ENCODE data around the gene ATP6V0E1. TPM values are rescaled to one million over a fixed set of nuclear protein-coding genes. Genes with fewer than 3 reads are reported as not detected.
A peak's percentile ranks its signal among the peaks of the same experiment; 100 is the strongest.

The ATP6V0E1 gene
- total RNA-seq, 1 experiment from 2014 or later = 84.6 TPM

DNA sequence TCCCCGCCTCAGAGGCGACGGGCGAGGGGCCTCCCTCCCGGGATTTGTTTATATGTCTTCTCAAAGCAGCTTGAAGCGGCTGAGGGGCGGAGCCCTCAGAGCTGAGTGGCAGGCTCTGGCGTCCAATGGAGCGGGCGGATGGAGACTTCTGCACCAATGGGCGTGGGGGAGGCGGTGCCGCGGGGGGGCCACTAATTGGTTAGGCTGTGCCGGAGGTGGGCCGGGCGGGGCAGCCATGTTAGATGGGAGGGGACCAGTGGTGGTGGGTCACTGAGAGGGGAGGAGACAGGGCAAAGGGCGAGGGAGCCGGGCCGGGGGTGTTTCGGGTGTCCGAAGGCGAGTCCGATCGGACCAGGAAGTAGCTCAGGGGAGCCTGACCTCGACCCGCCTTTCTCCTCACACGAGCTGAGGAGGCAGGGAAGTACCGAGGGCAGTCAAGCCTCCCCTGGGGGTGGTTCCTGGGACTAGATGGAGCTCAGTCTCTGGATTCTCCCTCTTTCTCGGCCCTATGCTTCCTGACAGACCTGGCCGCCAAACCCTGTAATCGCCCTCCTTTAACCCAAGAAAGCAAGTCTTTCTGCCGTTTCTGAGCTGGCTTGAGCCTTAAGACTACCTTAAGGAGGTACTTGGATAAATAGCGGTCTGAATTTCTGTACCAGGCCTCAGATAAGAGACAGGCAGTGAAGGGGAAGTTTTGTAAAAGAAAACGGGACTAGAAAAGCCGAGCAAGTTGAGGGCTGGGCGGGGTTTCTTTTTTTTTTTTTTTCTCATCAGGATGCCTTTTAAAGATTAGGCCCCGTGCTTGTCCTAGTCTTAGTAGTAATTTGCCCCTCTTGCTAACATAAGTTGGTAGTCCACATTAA, 73.7 kb downstream of the ATP6V0E1 start:
- Histone ChIP-seq H3K9ac (ENCODE audit: low read length) (peak overlapping the region; percentile 67), H3K27ac (ENCODE audit: low read depth, low read length) (peak overlapping the region; percentile 65), H3K4me2 (ENCODE audit: low read length) (peak overlapping the region; percentile 92), H2AFZ (ENCODE audit: low read depth, low read length, poor library complexity, severe bottlenecking) (peak overlapping the region; percentile 58), H3K27me3 (ENCODE audit: insufficient read depth, low read length) (no peaks in the 10 kb centered on the region), H3K4me3 (replicated peaks in 1 of 2; ENCODE audit: low read depth in 1 of 2, low read length in 2 of 2) (peak overlapping the region; percentile 64 to 72), H3K79me2 (ENCODE audit: insufficient read depth, low read length) (no peaks in the 10 kb centered on the region), H4K20me1 (ENCODE audit: insufficient read depth) (no peaks in the 10 kb centered on the region), H3K9me3 (ENCODE audit: control insufficient read depth in 1 of 2, insufficient read depth in 1 of 2, low read depth in 1 of 2, low read length in 2 of 2) (no peaks in the 10 kb centered on the region), H3K9me2 (ENCODE audit: insufficient read depth) (no peaks in the 10 kb centered on the region), H3K36me3 (ENCODE audit: control insufficient read depth in 1 of 2, insufficient read depth in 2 of 2, low read length in 2 of 2) (no peaks in the 10 kb centered on the region), H3K4me1 (ENCODE audit: control insufficient read depth in 1 of 2, insufficient read depth in 2 of 2, low read length in 2 of 2) (peaks cover 11 to 18% of the 10 kb centered on the region in 2 experiments)
- ChIA-PET POLR2A (interaction anchor here (0.9 to 1.5 kb wide), 3 partner anchors 9 to 99 kb away, joined by 3 to 6 read pairs (median 3); partner anchors contain the start of gene ATP6V0E1), RAD21 (ENCODE audit: low non-redundant PET in 1 of 2, low total read pairs in 2 of 2, uncharacterized antibody in 2 of 2, unreplicated experiment in 2 of 2) (no interaction called here), CTCF (interaction anchor here (0.9 to 1.0 kb wide), 3 partner anchors 15 to 74 kb away, joined by 3 to 4 read pairs (median 3); partner anchors contain the start of gene ATP6V0E1)
- peak; percentile 89 for ATAC-seq
- TF ChIP-seq JUND (IDR thresholded peaks at IDR 0.05) (no peak), SP1 (IDR thresholded peaks at IDR 0.05; ENCODE audit: low read depth) (peak; percentile 99), YY1 (IDR thresholded peaks at IDR 0.05; ENCODE audit: extremely low read depth, insufficient replicate concordance, low read depth, low read length) (peak; percentile 92), POLR2AphosphoS5 (IDR thresholded peaks at IDR 0.05; ENCODE audit: low read depth, low read length) (peak; percentile 65), ZFX (IDR thresholded peaks at IDR 0.05) (peak; percentile 20; the same call in 1 of the 2 replicates), SIN3A (IDR thresholded peaks at IDR 0.05; ENCODE audit: low read depth) (peak; percentile 54; the same call in 1 of the 2 replicates), TCF7L2 (IDR thresholded peaks at IDR 0.05; ENCODE audit: borderline replicate concordance, extremely low read depth, insufficient read depth, insufficient read length) (no peak)
- TF ChIP-seq, protein P1, sequence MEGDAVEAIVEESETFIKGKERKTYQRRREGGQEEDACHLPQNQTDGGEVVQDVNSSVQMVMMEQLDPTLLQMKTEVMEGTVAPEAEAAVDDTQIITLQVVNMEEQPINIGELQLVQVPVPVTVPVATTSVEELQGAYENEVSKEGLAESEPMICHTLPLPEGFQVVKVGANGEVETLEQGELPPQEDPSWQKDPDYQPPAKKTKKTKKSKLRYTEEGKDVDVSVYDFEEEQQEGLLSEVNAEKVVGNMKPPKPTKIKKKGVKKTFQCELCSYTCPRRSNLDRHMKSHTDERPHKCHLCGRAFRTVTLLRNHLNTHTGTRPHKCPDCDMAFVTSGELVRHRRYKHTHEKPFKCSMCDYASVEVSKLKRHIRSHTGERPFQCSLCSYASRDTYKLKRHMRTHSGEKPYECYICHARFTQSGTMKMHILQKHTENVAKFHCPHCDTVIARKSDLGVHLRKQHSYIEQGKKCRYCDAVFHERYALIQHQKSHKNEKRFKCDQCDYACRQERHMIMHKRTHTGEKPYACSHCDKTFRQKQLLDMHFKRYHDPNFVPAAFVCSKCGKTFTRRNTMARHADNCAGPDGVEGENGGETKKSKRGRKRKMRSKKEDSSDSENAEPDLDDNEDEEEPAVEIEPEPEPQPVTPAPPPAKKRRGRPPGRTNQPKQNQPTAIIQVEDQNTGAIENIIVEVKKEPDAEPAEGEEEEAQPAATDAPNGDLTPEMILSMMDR (IDR thresholded peaks at IDR 0.05 in 2 of 3, conservative IDR thresholded peaks at IDR 0.05 in 1 of 3; ENCODE audit: borderline replicate concordance in 1 of 3, insufficient read depth in 1 of 3, low read depth in 2 of 3, low read length in 2 of 3) = peak in 2 of 3 experiments; percentile 5 to 17; a peak in 1 of 6 replicates
- intact Hi-C loops (cut with micrococcal nuclease) = loop anchor here (1.0 kb wide), 1 partner anchor 74 kb away; the partner anchor contains the start of gene ATP6V0E1
- TSS peak; percentile 74 for BruUV-seq (replicated peaks)
- peak; percentile 95 for DNase-seq (ENCODE audit: low read depth, low spot score)

Measured in HCT116 (cell line).